A673 (cell line): Measurements from ENCODE around the gene DLG2.

ENCODE experiments used
- CTCF ChIP-seq: fragments of 300-800, 200-600 bp; sonication (generic); conservative IDR thresholded peaks from 2 replicates; pipeline ENCODE4 v1.5.1; 2017; ENCODE audit warnings: low read depth, mild to moderate bottlenecking, antibody characterized with exemption, low read length, moderate library complexity, mixed read lengths
- EZH2 ChIP-seq: fragments of 200-600 bp; sonication (generic); IDR thresholded peaks from 2 replicates; pipeline ENCODE4 v1.6.1; 2017; ENCODE audit warnings: borderline replicate concordance, low read depth, mild to moderate bottlenecking, mixed read lengths, antibody characterized with exemption, low read length; ENCODE audit not compliant: poor library complexity, severe bottlenecking

GRCh38 chr11:85394283-85394682, 232.9 kb downstream of the DLG2 start:
- no peak for TF ChIP-seq CTCF
- TF ChIP-seq EZH2, result no peak
